ENCODE measurements around the gene DGKQ. TPM values are rescaled to one million over a fixed set of nuclear protein-coding genes. Genes with fewer than 3 reads are reported as not detected.

The DGKQ gene
- total RNA-seq, 1 experiment from 2014 or later: 22.0 TPM

DNA sequence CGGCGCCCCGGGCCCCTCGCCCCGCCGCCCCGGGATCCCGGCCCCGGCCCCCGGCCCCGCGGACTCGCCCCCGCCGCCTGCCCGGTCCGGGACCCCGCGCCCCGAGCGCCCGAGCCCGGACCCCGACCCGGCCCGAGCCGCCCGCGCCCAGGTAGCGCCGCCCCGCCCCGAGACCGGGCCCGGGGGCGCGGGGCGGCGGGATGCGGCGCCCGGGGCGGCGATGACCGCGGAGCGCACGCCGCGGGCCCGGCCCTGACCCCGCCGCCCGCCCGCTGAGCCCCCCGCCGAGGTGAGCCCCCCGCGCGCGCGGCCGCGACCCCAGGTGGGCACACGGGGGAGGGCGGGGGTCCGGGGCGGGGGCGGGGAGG, 38.3 kb upstream of the DGKQ start:
- Histone ChIP-seq H3K27me3 (ENCODE audit: insufficient read depth, low read length) (no peaks in the 10 kb centered on the region), H3K4me2 (ENCODE audit: low read length) (no peak overlapping the region), H3K27ac (ENCODE audit: low read depth, low read length) (no peak overlapping the region; the same call in 1 of the 2 replicates), H3K4me1 (ENCODE audit: control insufficient read depth in 1 of 2, insufficient read depth in 2 of 2, low read length in 2 of 2) (peaks cover 20 to 33% of the 10 kb centered on the region in 2 experiments), H3K9ac (ENCODE audit: low read length) (no peak overlapping the region), H3K4me3 (replicated peaks in 1 of 2; ENCODE audit: low read depth in 1 of 2, low read length in 2 of 2) (peak overlapping the region in 1 of 2 experiments; percentile 70; a peak in 1 of 4 replicates), H2AFZ (ENCODE audit: low read depth, low read length, poor library complexity, severe bottlenecking) (no peak overlapping the region), H4K20me1 (ENCODE audit: insufficient read depth) (no peaks in the 10 kb centered on the region), H3K79me2 (ENCODE audit: insufficient read depth, low read length) (peaks cover 12% of the 10 kb centered on the region; the same call in 1 of the 2 replicates), H3K36me3 (ENCODE audit: control insufficient read depth in 1 of 2, insufficient read depth in 2 of 2, low read length in 2 of 2) (peaks cover 3 to 4% of the 10 kb centered on the region in 2 experiments; a peak in 2 of 4 replicates), H3K9me2 (ENCODE audit: insufficient read depth) (no peaks in the 10 kb centered on the region), H3K9me3 (ENCODE audit: control insufficient read depth in 1 of 2, insufficient read depth in 1 of 2, low read depth in 1 of 2, low read length in 2 of 2) (no peaks in the 10 kb centered on the region)
- ChIA-PET POLR2A (no interaction called here), CTCF (no interaction called here), RAD21 (ENCODE audit: low non-redundant PET in 1 of 2, low total read pairs in 2 of 2, uncharacterized antibody in 2 of 2, unreplicated experiment in 2 of 2) (no interaction called here)
- TF ChIP-seq CEBPB (IDR thresholded peaks at IDR 0.05; ENCODE audit: low read depth) (no peak), EZH2 (IDR thresholded peaks at IDR 0.05) (no peak), EGR1 (IDR thresholded peaks at IDR 0.05; ENCODE audit: low read depth) (no peak)
- BruUV-seq (replicated peaks): no TSS peak
- intact Hi-C loops (cut with micrococcal nuclease): loop anchor here (5.0 kb wide), 1 partner anchor 276 kb away; the partner anchor contains the start of gene MAEA
- DNase-seq (ENCODE audit: low read depth, low spot score): no peak
- ATAC-seq: peak; percentile 23

- ChIA-PET POLR2A (no interaction called here), RAD21 (ENCODE audit: low non-redundant PET in 1 of 2, low total read pairs in 2 of 2, uncharacterized antibody in 2 of 2, unreplicated experiment in 2 of 2) (no interaction called here), CTCF (interaction anchor here (1.0 to 1.1 kb wide), 3 partner anchors 24 to 408 kb away, joined by 3 read pairs; partner anchors contain the start of gene IDUA)
- no TSS peak for BruUV-seq (replicated peaks)
- Histone ChIP-seq H3K27ac (ENCODE audit: low read depth, low read length) (peak within 1 kb of the TSS; percentile 80), H3K9me3 (ENCODE audit: control insufficient read depth in 1 of 2, insufficient read depth in 1 of 2, low read depth in 1 of 2, low read length in 2 of 2) (no peaks in the 10 kb centered on the region), H3K27me3 (ENCODE audit: insufficient read depth, low read length) (no peaks in the 10 kb centered on the region), H3K9ac (ENCODE audit: low read length) (peak within 1 kb of the TSS; percentile 86), H3K4me2 (ENCODE audit: low read length) (peak within 1 kb of the TSS; percentile 98), H2AFZ (ENCODE audit: low read depth, low read length, poor library complexity, severe bottlenecking) (no peak within 1 kb of the TSS), H3K79me2 (ENCODE audit: insufficient read depth, low read length) (peaks cover 12% of the 10 kb centered on the region; the same call in 1 of the 2 replicates), H3K4me1 (ENCODE audit: control insufficient read depth in 1 of 2, insufficient read depth in 2 of 2, low read length in 2 of 2) (peaks cover 20 to 38% of the 10 kb centered on the region in 2 experiments), H3K9me2 (ENCODE audit: insufficient read depth) (no peaks in the 10 kb centered on the region), H4K20me1 (ENCODE audit: insufficient read depth) (no peaks in the 10 kb centered on the region), H3K4me3 (replicated peaks in 1 of 2; ENCODE audit: low read depth in 1 of 2, low read length in 2 of 2) (peak within 1 kb of the TSS; percentile 70 to 75), H3K36me3 (ENCODE audit: control insufficient read depth in 1 of 2, insufficient read depth in 2 of 2, low read length in 2 of 2) (peaks cover 3 to 4% of the 10 kb centered on the region in 2 experiments; a peak in 2 of 4 replicates)
- DNase-seq (ENCODE audit: low read depth, low spot score) (peak; percentile 73), ATAC-seq (peak; percentile 69)
- TF ChIP-seq POLR2AphosphoS5 (IDR thresholded peaks at IDR 0.05; ENCODE audit: low read depth, low read length) (peak; percentile 36; the same call in 1 of the 2 replicates), FOSL1 (IDR thresholded peaks at IDR 0.05; ENCODE audit: low read depth) (no peak)
- intact Hi-C loops (cut with micrococcal nuclease): loop anchor here (5.0 kb wide), 1 partner anchor 276 kb away; the partner anchor contains the start of gene MAEA
Observed at GRCh38 chr4:1011022-1011665, 37.8 kb upstream of the DGKQ start, which contains the start of gene FGFRL1. TSS of gene FGFRL1 (plus strand) at chr4:1011626. CDS start at chr4:1012486, 860 bp downstream.
